MM.1S (cell line): ENCODE measurements around the gene PAPLN.

Experiments
- DNase-seq: peaks from one replicate; pipeline ENCODE4 v3.0.0-alpha.2; 2015
- H2AFZ ChIP-seq: fragments of 300-600 bp; sonication (generic); 2 replicates; pipeline ENCODE4 v1.6.0; 2016; ENCODE audit warnings: antibody characterized with exemption, low read length
- H3F3A ChIP-seq: fragments of 300-600 bp; sonication (generic); 2 replicates; pipeline ENCODE4 v1.6.1; 2016; ENCODE audit warnings: mild to moderate bottlenecking, antibody characterized with exemption, low read length, moderate library complexity, mixed read lengths; ENCODE audit not compliant: insufficient read depth
- H3K27ac ChIP-seq: fragments of 300-600 bp; sonication (generic); 2 replicates; pipeline ENCODE4 v1.5.1; 2016; ENCODE audit warnings: mild to moderate bottlenecking, low read length
- H3K27me3 ChIP-seq: fragments of 300-600 bp; sonication (generic); replicated peaks from 2 replicates; pipeline ENCODE4 v1.6.0; 2016; ENCODE audit warnings: low read length; ENCODE audit not compliant: insufficient read depth
- H3K36me3 ChIP-seq: fragments of 300-600 bp; sonication (generic); replicated peaks from 2 replicates; pipeline ENCODE4 v1.6.1; 2016; ENCODE audit warnings: mild to moderate bottlenecking, low read length, mixed read lengths; ENCODE audit not compliant: insufficient read depth
- H3K4me1 ChIP-seq: fragments of 300-600 bp; sonication (generic); 2 replicates; pipeline ENCODE4 v1.6.1; 2016; ENCODE audit warnings: low read length, mixed read lengths
- H3K4me2 ChIP-seq: fragments of 300-600 bp; sonication (generic); 2 replicates; pipeline ENCODE4 v1.6.0; 2016; ENCODE audit warnings: low read depth, low read length
- H3K4me3 ChIP-seq: fragments of 300-600 bp; sonication (generic); 2 replicates; pipeline ENCODE4 v1.5.1; 2016; ENCODE audit warnings: low read length, mixed read lengths
- H3K79me2 ChIP-seq: fragments of 300-600 bp; sonication (generic); 2 replicates; pipeline ENCODE4 v1.6.1; 2016; ENCODE audit warnings: mixed run types, low read length, mixed read lengths
- H3K9ac ChIP-seq: fragments of 300-600 bp; sonication (generic); 2 replicates; pipeline ENCODE4 v1.6.1; 2016; ENCODE audit warnings: low read length, mixed read lengths
- H3K9me2 ChIP-seq: fragments of 300-600 bp; sonication (generic); replicated peaks from 2 replicates; pipeline ENCODE4 v1.6.1; 2016; ENCODE audit warnings: mild to moderate bottlenecking, low read length, mixed read lengths; ENCODE audit not compliant: insufficient read depth
- H3K9me3 ChIP-seq: fragments of 300-600 bp; sonication (generic); replicated peaks from 2 replicates; pipeline ENCODE4 v1.6.1; 2016; ENCODE audit warnings: mild to moderate bottlenecking, low read length, mixed read lengths; ENCODE audit not compliant: insufficient read depth
- H4K20me1 ChIP-seq: fragments of 300-600 bp; sonication (generic); 2 replicates; pipeline ENCODE4 v1.6.1; 2016; ENCODE audit warnings: mild to moderate bottlenecking, low read length, moderate library complexity, mixed read lengths; ENCODE audit not compliant: insufficient read depth
- CTCF ChIP-seq: fragments of 300-600 bp; sonication (generic); IDR thresholded peaks from 2 replicates; pipeline ENCODE4 v1.5.1; 2016; ENCODE audit warnings: antibody characterized with exemption, low read length, mixed read lengths
- EZH2 ChIP-seq: fragments of 300-600 bp; sonication (generic); optimal IDR thresholded peaks from 2 replicates; pipeline ENCODE3; 2017; ENCODE audit warnings: low read depth, mild to moderate bottlenecking, antibody characterized with exemption, low read length, mixed read lengths
- EZH2phosphoT487 ChIP-seq: fragments of 300-600 bp; sonication (generic); IDR thresholded peaks from 2 replicates; pipeline ENCODE4 v1.6.1; 2018; ENCODE audit warnings: antibody characterized with exemption, low read length

Gene PAPLN

DNA sequence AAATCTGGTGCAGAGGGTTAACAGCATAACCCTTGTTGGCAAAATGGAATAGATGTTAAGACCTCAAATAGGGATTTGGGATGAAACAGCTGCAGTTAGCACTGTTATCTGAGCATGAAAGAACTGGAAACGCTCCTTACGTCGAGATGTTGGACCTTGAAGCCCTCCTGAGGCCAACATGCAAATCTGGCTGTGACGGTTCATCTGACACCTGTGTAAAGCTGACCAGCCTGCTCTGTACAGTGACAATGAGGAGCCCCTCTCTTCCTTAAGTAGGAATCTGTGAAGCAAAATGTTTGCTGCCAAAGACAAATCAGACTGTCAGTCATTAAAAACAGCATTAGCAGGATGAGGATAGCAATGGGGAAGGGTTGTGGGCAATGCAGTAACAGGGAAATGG is 36.5 kb downstream of the PAPLN start:
- Histone ChIP-seq H4K20me1 (no peaks in the 10 kb centered on the region), H3K36me3 (no peaks in the 10 kb centered on the region), H3K9me3 (no peaks in the 10 kb centered on the region), H3K79me2 (no peaks in the 10 kb centered on the region), H3K4me1 (no peaks in the 10 kb centered on the region), H3K27me3 (no peaks in the 10 kb centered on the region), H3K4me2 (no peak overlapping the region), H3K27ac (no peak overlapping the region), H3K9ac (no peak overlapping the region), H3F3A (no peaks in the 10 kb centered on the region), H2AFZ (no peak overlapping the region), H3K4me3 (no peak overlapping the region), H3K9me2 (no peaks in the 10 kb centered on the region)
- no peak for DNase-seq
- TF ChIP-seq EZH2phosphoT487 (no peak), CTCF (no peak), EZH2 (no peak)

- H3F3A ChIP-seq: no peaks in the 10 kb centered on the region
- H2AFZ ChIP-seq: no peak overlapping the region
- H3K9ac ChIP-seq: no peak overlapping the region
- H3K79me2 ChIP-seq: no peaks in the 10 kb centered on the region
- no peaks in the 10 kb centered on the region for H3K27me3 ChIP-seq
- H3K4me3 ChIP-seq: no peak overlapping the region
- DNase-seq: no peak
- H3K4me2 ChIP-seq: no peak overlapping the region
- H3K9me2 ChIP-seq: no peaks in the 10 kb centered on the region
- H3K27ac ChIP-seq: no peak overlapping the region
- H3K4me1 ChIP-seq: no peaks in the 10 kb centered on the region
- no peaks in the 10 kb centered on the region for H4K20me1 ChIP-seq
- no peaks in the 10 kb centered on the region for H3K9me3 ChIP-seq
- no peaks in the 10 kb centered on the region for H3K36me3 ChIP-seq
- TF ChIP-seq EZH2phosphoT487 (no peak), EZH2 (no peak), CTCF (no peak)
These were observed 39.5 kb downstream of the PAPLN start for GRCh38 chr14:73276836-73277235.

GRCh38 chr14:73277376-73277775 is 40.1 kb downstream of the PAPLN start:
- no peaks in the 10 kb centered on the region for H3K9me3 ChIP-seq
- no peaks in the 10 kb centered on the region for H3K9me2 ChIP-seq
- no peaks in the 10 kb centered on the region for H3K79me2 ChIP-seq
- H3F3A ChIP-seq: no peaks in the 10 kb centered on the region
- no peak overlapping the region for H3K4me2 ChIP-seq
- no peak overlapping the region for H3K4me3 ChIP-seq
- DNase-seq: no peak
- no peaks in the 10 kb centered on the region for H4K20me1 ChIP-seq
- no peak overlapping the region for H2AFZ ChIP-seq
- no peaks in the 10 kb centered on the region for H3K4me1 ChIP-seq
- no peaks in the 10 kb centered on the region for H3K27me3 ChIP-seq
- H3K9ac ChIP-seq: no peak overlapping the region
- no peak for TF ChIP-seq EZH2
- no peak for TF ChIP-seq EZH2phosphoT487
- TF ChIP-seq CTCF: no peak
- H3K27ac ChIP-seq: no peak overlapping the region
- H3K36me3 ChIP-seq: no peaks in the 10 kb centered on the region
